ENCODE data around the gene SLC13A4.

DNA sequence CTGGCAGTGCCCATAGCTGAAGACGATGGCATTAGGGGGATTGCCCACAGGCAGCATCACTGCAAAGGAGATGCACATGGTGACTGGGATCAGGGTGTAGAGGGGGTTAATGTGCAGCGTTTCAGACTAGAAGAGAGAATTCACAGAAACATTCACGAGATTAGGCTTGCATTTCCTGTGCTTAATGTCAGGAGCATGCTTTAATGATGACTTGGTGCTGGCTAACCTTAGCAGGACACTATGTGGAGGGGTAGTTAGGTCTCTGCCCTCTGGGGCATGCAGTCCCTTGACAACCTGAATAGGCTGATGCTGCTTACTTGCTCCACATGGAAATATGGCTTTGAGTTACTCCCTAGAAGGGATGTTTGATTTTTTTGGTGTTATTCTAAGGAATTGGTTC lies 43.9 kb downstream of the SLC13A4 start:
- TF ChIP-seq, protein P1, sequence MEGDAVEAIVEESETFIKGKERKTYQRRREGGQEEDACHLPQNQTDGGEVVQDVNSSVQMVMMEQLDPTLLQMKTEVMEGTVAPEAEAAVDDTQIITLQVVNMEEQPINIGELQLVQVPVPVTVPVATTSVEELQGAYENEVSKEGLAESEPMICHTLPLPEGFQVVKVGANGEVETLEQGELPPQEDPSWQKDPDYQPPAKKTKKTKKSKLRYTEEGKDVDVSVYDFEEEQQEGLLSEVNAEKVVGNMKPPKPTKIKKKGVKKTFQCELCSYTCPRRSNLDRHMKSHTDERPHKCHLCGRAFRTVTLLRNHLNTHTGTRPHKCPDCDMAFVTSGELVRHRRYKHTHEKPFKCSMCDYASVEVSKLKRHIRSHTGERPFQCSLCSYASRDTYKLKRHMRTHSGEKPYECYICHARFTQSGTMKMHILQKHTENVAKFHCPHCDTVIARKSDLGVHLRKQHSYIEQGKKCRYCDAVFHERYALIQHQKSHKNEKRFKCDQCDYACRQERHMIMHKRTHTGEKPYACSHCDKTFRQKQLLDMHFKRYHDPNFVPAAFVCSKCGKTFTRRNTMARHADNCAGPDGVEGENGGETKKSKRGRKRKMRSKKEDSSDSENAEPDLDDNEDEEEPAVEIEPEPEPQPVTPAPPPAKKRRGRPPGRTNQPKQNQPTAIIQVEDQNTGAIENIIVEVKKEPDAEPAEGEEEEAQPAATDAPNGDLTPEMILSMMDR (IDR thresholded peaks at IDR 0.05): no peak
- TF ChIP-seq POLR2A (IDR thresholded peaks at IDR 0.05): no peak

All from lower leg skin (tissue), 3 donors.